Suprapubic skin (tissue), 4 donors: ENCODE measurements around the gene RUNX2.

Experiments
- EP300 ChIP-seq: sonication (generic); formaldehyde crosslinking; IDR thresholded peaks from one replicate; pipeline ENCODE4 v1.6.1; 2017; ENCODE audit warnings: antibody characterized with exemption
- POLR2AphosphoS5 ChIP-seq, 3 donors: sonication (generic); formaldehyde crosslinking; IDR thresholded peaks; one replicate each; pipeline ENCODE4 v1.6.1; 2017; ENCODE audit warnings: antibody characterized with exemption in 3 of 3
- TF ChIP-seq, protein P1 (sequence below), 2 donors: fragments of 200-600 bp in 1 of 2; fragments of 450-650 bp in 1 of 2; sonication (generic) in 1 of 2; IDR thresholded peaks; one replicate each; pipeline ENCODE4 v1.5.1; 2016 to 2019; ENCODE audit warnings: antibody characterized with exemption in 2 of 2, mild to moderate bottlenecking in 1 of 2, moderate library complexity in 1 of 2

DNA sequence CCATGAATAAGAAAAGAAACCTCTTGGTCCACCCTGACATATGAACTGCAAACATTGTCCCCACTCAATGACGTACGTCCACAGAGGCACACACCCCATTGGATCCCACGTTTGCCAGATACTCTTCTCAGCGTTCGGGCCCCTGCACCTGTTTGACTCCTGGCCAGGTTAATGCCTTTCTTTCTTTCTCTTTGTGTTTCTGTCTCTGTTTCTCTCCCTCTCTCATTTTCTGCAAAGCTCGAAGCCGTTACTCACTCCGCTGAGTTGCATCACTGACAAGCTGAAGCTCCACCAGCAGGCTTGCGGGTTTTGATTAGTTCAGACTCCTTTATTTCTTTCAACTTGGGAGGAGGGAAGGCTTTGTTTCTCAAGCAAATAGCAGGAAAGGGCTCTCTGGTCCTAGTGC, 185.1 kb downstream of the RUNX2 start:
- TF ChIP-seq, protein P1, sequence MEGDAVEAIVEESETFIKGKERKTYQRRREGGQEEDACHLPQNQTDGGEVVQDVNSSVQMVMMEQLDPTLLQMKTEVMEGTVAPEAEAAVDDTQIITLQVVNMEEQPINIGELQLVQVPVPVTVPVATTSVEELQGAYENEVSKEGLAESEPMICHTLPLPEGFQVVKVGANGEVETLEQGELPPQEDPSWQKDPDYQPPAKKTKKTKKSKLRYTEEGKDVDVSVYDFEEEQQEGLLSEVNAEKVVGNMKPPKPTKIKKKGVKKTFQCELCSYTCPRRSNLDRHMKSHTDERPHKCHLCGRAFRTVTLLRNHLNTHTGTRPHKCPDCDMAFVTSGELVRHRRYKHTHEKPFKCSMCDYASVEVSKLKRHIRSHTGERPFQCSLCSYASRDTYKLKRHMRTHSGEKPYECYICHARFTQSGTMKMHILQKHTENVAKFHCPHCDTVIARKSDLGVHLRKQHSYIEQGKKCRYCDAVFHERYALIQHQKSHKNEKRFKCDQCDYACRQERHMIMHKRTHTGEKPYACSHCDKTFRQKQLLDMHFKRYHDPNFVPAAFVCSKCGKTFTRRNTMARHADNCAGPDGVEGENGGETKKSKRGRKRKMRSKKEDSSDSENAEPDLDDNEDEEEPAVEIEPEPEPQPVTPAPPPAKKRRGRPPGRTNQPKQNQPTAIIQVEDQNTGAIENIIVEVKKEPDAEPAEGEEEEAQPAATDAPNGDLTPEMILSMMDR (IDR thresholded peaks at IDR 0.05): no peak
- TF ChIP-seq POLR2AphosphoS5 (IDR thresholded peaks at IDR 0.05): no peak
- no peak for TF ChIP-seq EP300
